NOMO-1 treated with dmso at 0.1 percent for 144 hours (cell line): Measurements from ENCODE around the gene OTOGL.
"Not testable (repeated sequence)": the region's sequence is repeated elsewhere in the genome, so short reads cannot be mapped to it uniquely, and the experiment has no call there.

Source experiments
- DNase-seq: peaks from one replicate; lab custom pipeline; 2025; ENCODE audit not compliant: unreplicated experiment; lab: John Stamatoyannopoulos, UW

Gene OTOGL

GRCh38 chr12:80129895-80130530, 30.7 kb downstream of the OTOGL start:
- no peak for DNase-seq

- no peak for DNase-seq
Observed at GRCh38 chr12:80135624-80136023, 36.3 kb downstream of the OTOGL start.

GRCh38 chr12:80140005-80140404, 40.7 kb downstream of the OTOGL start:
- no peak for DNase-seq

GRCh38 chr12:80142640-80143039, 43.3 kb downstream of the OTOGL start:
- no peak for DNase-seq

GRCh38 chr12:80143537-80143936, 44.2 kb downstream of the OTOGL start:
- no peak for DNase-seq

- not testable (repeated sequence) for DNase-seq
Observed at GRCh38 chr12:80149547-80150313, 50.4 kb downstream of the OTOGL start.

GRCh38 chr12:80151131-80151530, 51.8 kb downstream of the OTOGL start:
- no peak for DNase-seq

GRCh38 chr12:80154261-80154660, 54.9 kb downstream of the OTOGL start:
- DNase-seq: no peak

- DNase-seq: no peak
Observed at GRCh38 chr12:80156306-80156705, 57.0 kb downstream of the OTOGL start.

GRCh38 chr12:80157645-80158044, 58.3 kb downstream of the OTOGL start:
- DNase-seq: no peak

- DNase-seq: no peak
Observed at GRCh38 chr12:80161612-80162011, 62.3 kb downstream of the OTOGL start.

GRCh38 chr12:80162177-80162576, 62.8 kb downstream of the OTOGL start:
- no peak for DNase-seq

GRCh38 chr12:80165746-80166145, 66.4 kb downstream of the OTOGL start:
- no peak for DNase-seq

- no peak for DNase-seq
Observed at GRCh38 chr12:80166751-80167150, 67.4 kb downstream of the OTOGL start.

GRCh38 chr12:80168936-80169335, 69.6 kb downstream of the OTOGL start:
- no peak for DNase-seq

- DNase-seq: no peak
Observed at GRCh38 chr12:80170915-80171314, 71.6 kb downstream of the OTOGL start.

GRCh38 chr12:80173083-80173864, 73.9 kb downstream of the OTOGL start:
- DNase-seq: no peak

GRCh38 chr12:80175307-80175930, 76.1 kb downstream of the OTOGL start:
- DNase-seq: no peak

GRCh38 chr12:80176706-80177105, 77.4 kb downstream of the OTOGL start:
- no peak for DNase-seq

- no peak for DNase-seq
Observed at GRCh38 chr12:80178846-80179245, 79.5 kb downstream of the OTOGL start.

- no peak for DNase-seq
Observed at GRCh38 chr12:80183939-80184338, 84.6 kb downstream of the OTOGL start.
